NCI-H146 treated with DMSO at 0.1 percent for 48 hours (cell line): ENCODE results near the gene AGBL4.

Experiments used
- DNase-seq: peaks from one replicate; lab custom pipeline; 2025; ENCODE audit not compliant: unreplicated experiment; lab: John Stamatoyannopoulos, UW

Gene AGBL4

DNA sequence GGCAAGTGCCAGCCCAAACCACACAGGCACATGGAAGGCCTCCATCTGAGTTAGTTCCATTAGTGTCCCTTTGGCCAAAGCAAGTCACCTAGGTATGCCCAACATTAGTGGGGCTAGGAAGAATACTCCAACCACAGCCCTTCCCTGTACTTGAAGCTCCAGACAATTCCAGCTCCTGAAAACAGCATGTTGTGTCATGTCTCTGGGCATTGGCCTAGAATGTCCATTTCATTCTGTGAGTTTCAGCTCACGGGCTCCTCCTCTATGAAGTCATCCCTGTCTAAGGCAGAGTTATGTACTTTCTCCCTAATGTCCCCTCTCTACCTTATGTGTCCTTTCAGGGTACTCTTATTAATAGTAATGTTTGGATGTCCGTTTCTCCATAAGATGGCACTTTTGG, 1455.3 kb downstream of the AGBL4 start:
- no peak for DNase-seq

DNA sequence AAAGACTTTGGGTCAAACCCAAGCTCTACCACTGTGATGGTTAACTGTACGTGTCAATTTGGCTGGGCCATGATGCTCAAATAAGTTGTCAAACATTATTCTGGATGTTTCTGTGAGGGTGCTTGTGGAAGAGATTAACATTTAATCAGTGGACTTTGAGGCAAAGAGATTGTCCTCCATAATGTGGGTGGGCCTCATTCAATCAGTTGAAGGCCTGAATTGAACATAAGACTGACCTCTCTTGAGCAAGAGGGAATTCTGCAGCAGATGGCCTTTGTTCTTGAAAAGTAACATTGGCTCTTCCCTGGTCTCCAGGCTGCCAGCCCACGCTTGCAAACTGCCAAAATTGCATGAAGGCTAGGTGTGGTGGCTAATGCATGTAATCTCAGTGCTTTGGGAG, 1457.3 kb downstream of the AGBL4 start:
- no peak for DNase-seq

DNA sequence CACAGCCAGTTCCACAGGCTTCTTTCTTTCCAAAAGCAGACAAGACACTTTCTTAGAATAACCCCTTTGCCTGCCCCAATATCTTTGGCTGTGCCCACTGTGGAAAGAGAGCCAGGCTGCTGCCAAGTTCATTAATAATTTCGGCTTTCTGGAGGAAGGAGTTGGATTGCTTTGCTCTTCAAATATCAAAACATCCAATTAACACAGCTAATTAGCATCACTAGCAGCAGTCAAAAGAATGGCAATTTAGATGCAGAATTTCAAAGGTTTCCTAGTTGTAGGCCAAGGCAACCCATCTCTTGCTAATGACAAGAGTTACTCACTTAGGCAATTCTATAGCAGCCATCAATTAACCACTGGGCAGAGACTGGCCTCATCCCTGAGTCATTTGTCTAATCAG, 1460.7 kb downstream of the AGBL4 start:
- no peak for DNase-seq

DNA sequence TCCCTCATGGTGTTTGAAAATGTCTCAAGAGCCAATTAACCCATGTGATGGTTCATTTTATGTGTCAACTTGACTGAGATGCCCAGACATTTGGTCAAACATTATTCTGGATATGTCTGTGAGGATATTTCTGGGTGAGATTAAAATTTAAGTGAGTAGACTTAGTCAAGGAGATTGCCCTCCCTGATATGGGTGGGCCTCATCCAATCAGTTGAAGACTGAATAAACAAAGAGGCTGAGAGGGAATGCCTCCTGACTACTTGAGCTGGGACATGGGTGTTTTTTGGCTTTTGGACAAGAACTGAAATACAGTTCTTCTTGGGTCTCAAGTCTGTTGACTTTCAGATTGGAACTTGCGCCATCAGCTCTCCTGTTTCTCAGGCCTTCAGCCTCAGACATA, 1462.3 kb downstream of the AGBL4 start:
- no peak for DNase-seq

DNA sequence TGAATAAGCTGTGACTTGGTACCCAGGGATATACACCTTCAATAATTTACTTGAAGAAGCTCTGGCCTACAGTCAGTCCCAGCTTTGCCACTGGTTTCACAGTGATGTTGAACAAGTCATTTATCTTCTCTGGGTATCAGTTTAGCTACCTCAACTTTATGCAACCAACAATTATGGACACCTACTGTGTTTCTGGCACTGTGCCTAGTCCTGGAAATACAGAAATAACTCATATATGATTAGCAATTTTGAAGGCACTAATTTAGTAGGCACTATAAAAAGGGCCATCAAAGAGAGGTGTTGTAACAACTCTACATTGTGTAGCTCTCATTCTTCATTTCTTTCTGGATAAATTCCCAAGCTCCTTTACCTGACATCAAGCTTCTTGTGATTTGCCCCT, 1463.2 kb downstream of the AGBL4 start:
- peak; percentile 23 for DNase-seq

DNA sequence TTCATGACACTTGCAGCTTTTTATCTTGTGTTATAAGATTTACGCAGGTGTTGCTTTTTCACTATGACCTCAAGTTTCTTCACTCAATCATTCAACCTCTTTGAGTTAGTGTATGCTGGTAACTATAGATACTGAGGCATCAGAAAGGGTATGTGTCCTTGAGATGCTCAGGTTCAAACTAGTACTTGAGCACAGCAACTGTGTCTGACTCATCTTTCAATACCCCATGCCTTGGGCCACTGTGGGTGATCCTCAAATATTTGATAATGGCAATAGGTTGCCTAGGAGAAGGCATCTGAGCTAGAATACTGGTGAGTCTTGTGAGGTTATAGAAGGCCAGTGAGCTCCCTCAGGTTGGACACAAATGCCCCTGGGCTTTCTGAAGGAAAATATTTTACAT, 1463.6 kb downstream of the AGBL4 start:
- no peak for DNase-seq

DNA sequence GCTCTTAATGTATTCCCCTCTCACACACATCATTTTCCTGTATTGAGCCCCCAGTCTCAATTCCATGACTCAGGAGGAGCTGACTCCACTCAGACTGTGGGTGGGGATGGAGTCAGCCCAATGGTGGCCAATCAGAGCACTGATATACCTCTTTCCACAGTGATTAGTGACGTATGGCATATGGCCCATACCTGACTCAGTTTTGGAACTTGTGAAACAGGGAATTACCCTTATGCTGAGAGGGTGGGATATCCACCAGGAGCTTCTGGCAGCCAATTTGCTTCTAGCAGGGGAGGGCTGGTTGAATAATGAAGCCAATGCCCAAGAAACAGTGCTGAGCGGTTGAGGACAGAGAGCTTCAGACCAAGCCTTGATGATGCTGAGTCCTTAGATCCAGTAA, 1465.4 kb downstream of the AGBL4 start:
- DNase-seq, result no peak

DNA sequence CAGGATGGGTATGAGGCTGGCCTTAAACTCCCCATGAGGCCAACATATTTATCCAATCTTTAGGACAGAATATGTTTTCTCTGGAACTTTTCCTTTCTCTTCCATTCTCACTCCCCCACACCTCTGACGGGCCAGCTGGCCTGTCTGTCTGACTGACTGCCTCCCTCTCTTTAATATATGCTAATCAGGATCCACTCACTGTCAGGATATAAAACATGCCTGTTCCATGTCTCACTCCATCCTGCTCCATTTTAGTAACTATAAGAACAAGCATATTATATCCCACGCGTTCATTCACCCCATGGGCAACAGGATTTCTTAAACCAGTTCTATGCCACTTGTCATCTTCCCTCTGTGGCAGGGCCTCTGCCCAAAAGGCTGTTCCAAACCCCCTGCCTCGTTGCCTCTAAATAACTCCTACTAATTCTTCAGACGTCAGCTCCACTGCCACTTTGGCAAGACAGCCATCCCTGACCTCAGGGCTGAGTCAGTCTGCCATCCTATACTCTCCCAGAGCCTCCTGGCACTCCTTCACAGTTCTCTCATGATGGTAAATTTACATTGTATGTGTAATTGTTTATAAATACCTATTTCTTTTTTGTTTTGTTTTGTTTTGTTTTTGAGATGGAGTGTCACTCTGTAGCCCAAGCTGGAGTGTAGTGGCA, 1467.4 kb downstream of the AGBL4 start:
- no peak for DNase-seq

DNA sequence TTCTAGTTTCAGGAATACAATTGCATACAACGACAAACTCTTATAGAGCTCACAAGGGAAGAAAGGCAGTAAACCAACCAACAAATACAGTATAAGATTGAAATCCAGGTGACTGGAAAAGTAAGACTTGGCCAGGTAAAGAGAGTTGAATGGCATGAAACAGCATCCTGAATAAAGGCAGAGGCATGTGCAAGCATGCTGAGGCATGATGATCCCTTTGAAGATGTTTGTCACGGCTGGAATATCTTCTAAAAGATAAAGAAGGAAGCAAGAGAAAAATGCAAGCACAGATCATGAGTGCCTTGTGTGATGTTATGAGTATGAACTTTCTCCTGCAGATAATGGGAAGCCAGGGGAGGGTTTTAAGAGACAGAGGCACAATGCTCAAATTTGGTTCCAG, 1468.5 kb downstream of the AGBL4 start:
- no peak for DNase-seq

DNA sequence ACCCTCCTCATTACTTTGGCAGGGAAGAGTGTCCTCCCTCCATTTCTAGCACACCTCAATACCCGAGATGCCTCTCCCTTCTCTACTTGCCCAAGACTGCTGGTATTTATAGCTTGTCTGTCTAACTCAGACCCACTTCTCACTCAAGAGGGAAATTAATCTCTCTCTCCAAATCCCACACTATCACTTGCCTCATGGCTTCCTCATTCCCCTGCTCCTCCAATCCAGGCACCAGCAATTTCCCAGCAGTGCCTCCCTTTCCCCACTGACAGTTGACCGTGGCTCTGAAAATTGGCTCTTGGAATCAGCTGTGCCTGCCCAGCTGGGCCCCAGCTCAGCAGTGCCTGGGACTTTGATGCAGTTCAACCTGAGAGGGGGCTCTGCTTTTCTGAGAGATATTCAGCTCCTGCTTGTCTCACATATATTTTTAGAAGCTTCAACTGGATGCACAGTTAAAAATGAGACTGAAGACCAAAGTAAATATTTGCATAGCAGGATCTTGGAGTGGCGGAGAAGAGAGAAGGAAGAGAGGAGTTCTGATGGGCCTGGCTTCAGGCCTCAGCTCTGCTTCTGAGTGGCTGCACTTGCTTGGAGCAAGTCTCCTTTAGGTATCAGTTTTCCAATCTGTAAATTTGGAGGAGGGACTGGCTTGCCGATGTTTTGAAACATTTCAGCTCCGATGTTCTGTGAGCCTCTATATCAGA, 1470.7 kb downstream of the AGBL4 start:
- DNase-seq, result no peak

DNA sequence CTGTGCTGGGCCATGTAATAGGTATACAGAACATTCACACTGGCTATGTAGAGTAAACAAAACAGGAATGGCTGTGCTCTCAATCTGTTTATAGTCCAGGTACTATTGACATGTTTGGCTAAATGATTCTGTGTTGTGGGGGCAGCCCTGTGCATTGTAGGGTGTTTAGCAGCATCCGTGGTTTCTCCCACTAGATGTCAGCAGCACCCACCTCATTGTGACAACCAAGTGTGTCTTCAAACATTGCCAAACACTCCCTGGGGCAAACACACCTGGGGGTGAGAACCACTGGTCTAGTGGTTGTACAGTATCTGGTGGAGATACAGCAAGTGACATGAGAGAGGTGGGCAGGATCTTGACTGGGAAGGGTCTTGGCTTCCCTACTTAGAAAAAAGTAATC, 1471.3 kb downstream of the AGBL4 start:
- no peak for DNase-seq

DNA sequence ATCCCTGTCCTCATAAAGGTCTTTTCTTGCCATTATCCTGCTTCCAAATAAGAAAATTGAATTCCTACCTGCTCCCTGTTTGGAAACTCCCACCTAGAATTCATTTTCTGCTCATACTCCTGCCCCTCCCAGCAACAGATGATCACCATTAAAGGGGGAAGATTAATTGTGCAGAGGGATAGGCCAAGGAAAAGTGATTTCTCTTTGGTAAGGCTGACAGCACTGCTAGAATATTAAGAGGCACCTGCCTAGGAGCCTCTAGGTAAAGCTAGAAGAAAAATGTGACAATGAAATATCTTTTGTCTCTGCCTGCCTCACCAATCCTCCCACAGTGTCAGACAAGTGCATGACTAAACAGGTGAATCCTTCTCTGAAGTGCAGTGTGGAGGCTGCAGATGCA, 1474.8 kb downstream of the AGBL4 start:
- no peak for DNase-seq

DNA sequence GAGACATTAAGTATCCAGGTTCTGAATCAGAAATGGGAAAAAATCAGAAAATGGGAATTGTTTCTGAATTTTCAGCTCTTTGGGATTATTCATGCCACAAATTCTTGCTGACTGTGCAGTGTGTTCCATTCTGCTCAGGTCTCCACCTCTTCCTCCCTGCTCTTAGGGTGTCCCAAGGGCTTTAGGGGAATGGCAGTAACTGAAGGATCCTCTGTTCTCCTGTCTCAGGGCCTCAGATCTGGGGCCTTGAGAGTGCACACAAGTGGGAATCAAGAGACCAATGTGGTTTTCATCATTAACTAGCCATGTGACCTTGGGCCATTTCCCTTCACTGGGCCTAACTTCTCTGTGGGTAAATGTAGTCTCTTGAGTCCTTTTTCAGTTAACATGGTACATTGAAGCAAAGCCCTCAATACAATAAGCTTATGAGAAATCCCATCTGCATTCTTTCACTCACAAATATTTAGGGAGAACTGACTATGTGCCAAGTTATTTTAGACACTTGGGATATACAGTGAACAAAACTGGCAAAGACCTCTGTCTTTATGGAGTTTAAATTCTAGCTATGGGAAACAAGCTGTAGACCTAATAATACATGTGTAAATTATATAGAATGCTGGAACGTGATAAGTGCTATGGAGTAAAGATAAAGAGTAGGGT, 1476.1 kb downstream of the AGBL4 start:
- no peak for DNase-seq

DNA sequence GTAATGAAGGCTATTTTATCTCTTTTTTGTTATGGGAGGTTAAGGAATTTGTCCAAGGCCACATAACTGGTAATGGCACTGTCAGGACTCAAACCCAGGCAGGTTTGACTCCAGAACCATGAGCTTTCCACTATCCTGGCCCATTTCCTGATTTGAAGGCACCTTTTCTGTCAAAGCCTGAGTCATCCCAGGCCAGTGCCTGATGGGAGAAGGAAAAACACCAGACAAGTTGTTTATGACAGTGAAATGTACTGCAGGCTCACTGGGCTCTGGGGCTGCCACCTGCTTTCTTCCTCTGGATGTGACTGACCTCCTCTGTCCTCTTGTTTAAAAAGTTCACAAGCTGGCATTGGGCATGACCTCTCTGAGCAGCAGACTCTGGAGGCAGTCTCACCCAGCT, 1479.9 kb downstream of the AGBL4 start:
- DNase-seq, result no peak

DNA sequence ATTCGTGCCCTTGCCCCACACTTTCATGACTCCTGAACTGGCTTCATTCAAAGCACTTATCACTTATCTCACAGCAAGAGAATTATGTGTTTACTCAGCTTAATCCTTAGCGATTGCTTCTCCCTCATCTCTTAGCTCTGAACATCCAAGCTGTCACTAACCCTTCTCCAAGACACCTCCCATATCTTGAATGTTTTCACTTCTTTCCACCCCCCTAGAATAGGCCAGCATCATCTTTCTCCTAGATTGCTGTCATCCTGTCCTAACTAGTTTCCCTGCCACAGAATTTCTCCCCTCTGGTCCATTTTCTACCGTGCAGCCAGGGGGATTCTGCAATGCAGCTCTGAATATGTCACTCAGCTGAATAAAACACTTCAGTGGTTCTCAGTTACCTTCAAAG, 1483.2 kb downstream of the AGBL4 start:
- no peak for DNase-seq

DNA sequence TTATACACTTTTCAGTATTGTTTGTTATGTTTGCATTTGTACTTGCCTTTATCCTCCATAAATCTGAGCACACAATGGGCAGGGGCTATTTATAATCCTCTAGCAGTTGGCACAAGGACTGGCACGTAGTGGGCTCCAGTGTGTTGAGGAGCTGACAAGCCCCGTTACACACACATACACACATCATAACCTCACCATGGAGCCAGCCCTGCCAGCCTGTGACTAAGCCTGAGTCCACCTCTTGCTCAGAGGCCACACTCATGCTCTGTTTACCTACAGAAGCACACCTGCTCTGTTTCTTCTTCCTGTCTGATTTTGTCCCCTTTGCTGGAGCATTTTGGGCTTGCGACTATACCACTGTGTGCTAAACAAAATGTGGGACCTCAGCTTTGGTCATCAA, 1487.3 kb downstream of the AGBL4 start:
- no peak for DNase-seq

DNA sequence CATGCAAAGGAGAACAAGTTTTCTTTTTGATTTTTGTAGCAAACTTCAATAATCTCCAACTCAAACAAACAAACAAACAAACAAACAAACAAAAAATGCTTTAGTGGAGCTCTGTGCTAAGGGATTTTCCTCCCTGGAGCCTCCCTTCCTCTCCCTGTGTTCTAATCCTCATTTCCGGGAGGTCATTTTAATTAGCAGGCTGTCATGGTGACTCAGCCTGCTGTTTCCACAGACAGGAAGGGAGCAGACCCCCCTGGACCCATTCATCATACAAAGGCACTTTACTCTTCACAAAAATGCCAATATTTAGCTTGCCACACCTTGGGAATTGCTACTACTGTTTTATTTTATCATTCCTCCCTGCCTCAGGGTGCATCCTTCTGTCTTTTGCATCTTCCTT, 1490.8 kb downstream of the AGBL4 start:
- peak; percentile 7 for DNase-seq

DNA sequence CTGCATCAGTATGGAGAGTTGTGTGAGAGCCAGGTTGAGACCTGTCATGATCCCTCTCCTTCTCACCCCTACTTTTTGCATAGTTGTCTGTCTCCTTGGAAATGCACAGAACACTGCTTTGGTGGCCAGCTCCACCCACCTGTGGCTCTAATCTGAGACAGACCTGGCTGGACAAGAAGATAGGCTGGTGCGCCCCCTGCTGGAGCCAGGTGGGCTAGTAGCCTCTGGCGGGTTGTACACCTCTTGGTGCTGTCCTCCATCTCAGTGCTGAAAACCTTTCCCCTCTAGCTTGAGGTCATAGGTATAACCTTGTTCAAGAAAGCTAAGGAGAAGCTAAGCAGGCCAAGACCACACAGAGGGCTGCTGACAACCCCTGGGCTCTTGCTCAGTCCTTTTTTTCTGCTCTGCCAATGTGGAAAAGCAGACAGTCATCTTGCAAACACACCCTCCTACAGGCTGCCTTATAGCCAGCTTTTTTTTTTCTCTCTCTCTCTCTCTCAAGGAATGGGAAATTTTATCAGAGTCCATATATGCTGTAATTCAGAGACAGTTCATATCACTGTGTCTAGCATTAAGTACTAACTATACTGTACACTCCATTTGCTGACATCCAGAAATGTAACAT, 1492.9 kb downstream of the AGBL4 start:
- peak; percentile 48 for DNase-seq

DNA sequence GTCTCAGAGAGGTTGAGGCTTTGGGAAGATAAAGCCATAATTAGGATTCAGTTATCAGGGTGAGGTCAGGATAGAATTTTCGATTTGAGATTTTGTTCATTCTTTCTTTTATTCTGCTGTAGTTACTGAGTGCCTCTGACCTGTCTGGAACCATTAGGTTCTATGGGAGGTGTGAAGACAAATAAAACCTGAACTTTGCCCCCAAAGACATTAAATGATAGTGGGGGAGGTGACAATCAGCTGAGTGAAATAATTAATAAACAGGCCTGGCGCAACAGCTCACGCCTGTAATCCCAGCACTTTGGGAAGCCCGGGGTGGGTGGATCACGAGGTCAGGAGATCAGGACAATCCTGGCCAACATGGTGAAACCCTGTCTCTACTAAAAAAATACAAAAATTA, 1496.7 kb downstream of the AGBL4 start:
- DNase-seq, result no peak

DNA sequence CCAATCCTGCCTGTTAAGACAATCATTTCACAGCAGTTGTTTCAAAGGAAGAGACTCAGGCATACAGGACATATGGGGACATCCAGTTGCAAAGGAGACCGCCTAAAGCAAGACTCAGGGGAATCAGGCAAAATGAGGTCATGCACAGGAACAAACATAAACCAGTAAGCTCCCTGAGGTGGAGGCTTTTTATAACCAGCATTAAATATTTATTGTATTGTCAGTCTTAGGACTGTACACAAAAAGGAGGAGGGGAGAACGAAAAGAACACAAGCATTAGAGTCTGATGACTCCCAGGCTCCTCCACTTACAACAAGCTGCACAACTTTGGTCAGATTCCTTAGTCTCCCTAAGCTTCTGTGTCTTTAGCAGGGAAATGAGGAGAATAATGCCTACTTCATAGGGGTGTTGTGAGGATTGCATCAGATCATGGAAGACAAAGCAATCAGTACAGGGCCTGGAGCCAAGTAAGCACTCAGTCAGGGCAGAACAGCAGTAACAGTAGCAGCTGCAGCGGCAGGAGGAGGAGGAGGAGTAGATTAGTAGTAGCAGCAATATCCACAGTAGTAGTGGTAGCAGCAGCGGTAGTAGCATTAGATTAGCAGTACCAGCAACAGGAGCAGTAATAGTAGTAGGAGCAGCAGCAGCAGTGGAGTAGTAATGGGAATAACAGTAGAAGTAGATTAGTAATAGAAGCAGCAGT, 1497.6 kb downstream of the AGBL4 start:
- DNase-seq, result peak; percentile 18

DNA sequence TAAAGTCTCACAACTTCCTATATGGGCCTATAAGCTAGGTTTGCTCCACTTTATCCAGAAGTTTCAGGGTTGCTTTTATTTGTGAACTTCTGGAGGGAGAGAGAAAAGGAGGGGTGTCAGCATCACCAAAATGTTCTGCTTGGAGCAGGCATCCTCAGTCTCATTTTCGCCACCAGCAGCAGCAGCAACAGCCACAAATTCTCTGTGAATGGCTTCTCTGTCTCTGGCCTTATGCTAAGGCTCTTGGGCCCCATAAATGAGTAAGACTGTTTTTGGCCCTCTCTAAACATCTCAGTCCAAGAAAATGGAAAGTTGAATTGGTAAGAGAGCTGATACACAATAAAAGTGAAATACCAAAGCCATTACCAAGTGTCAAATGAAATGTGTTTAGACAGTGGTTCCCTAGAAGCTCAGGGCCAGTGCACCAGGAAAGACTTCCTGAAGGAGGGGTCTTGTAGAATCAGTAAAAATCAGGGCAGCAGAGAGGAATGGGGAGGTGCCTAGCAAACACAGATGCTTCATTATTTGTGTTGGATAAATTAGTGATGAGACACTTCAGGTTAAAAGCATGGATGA, 1498.8 kb downstream of the AGBL4 start:
- no peak for DNase-seq
